HG03175 (cell line): Measurements from ENCODE around the gene MYO18B.

Experiments
- ATAC-seq: cut with Tn5 transposase; IDR thresholded peaks from one replicate; pipeline ENCODE4 v1.9.1; 2021; ENCODE audit warnings: mild to moderate bottlenecking, moderate library complexity; ENCODE audit not compliant: unreplicated experiment

The MYO18B gene

GRCh38 chr22:26033586-26033985 lies 291.6 kb downstream of the MYO18B start:
- no peak for ATAC-seq

GRCh38 chr22:26035523-26035922 lies 293.5 kb downstream of the MYO18B start:
- no peak for ATAC-seq

- no peak for ATAC-seq
These were observed 296.4 kb downstream of the MYO18B start for GRCh38 chr22:26038365-26038764.

GRCh38 chr22:26041931-26042330 lies 299.9 kb downstream of the MYO18B start:
- ATAC-seq = no peak

GRCh38 chr22:26043031-26043430 lies 301.0 kb downstream of the MYO18B start:
- no peak for ATAC-seq

- ATAC-seq = no peak
These were observed 303.1 kb downstream of the MYO18B start for GRCh38 chr22:26045051-26045450.

- ATAC-seq = no peak
These were observed 303.9 kb downstream of the MYO18B start for GRCh38 chr22:26045860-26046259.

- no peak for ATAC-seq
These were observed 305.5 kb downstream of the MYO18B start for GRCh38 chr22:26047516-26047915.

GRCh38 chr22:26047920-26048319 lies 305.9 kb downstream of the MYO18B start:
- ATAC-seq = no peak

GRCh38 chr22:26050079-26050478 lies 308.1 kb downstream of the MYO18B start:
- no peak for ATAC-seq

- no peak for ATAC-seq
These were observed 311.8 kb downstream of the MYO18B start for GRCh38 chr22:26053737-26054316.

- no peak for ATAC-seq
These were observed 313.0 kb downstream of the MYO18B start for GRCh38 chr22:26054841-26055605.

GRCh38 chr22:26055693-26056092 lies 313.7 kb downstream of the MYO18B start:
- ATAC-seq = no peak

GRCh38 chr22:26056455-26057200 lies 314.6 kb downstream of the MYO18B start:
- no peak for ATAC-seq

GRCh38 chr22:26057731-26058130 lies 315.7 kb downstream of the MYO18B start:
- no peak for ATAC-seq

GRCh38 chr22:26064048-26064447 lies 322.1 kb downstream of the MYO18B start:
- no peak for ATAC-seq

- no peak for ATAC-seq
These were observed 323.9 kb downstream of the MYO18B start for GRCh38 chr22:26065847-26066246.

- ATAC-seq = no peak
These were observed 324.5 kb downstream of the MYO18B start for GRCh38 chr22:26066534-26066933.

- ATAC-seq = no peak
These were observed 326.6 kb downstream of the MYO18B start for GRCh38 chr22:26068571-26068970.

- ATAC-seq = no peak
These were observed 330.6 kb downstream of the MYO18B start for GRCh38 chr22:26072621-26073020.

GRCh38 chr22:26075251-26075650 lies 333.3 kb downstream of the MYO18B start:
- no peak for ATAC-seq

GRCh38 chr22:26079009-26079408 lies 337.0 kb downstream of the MYO18B start:
- no peak for ATAC-seq
